ENCODE data around the gene TMEM140. TPM values are rescaled to one million over a fixed set of nuclear protein-coding genes. Genes with fewer than 3 reads are reported as not detected.

The TMEM140 gene
- total RNA-seq, 2 donors from 2014 or later = not detected

DNA sequence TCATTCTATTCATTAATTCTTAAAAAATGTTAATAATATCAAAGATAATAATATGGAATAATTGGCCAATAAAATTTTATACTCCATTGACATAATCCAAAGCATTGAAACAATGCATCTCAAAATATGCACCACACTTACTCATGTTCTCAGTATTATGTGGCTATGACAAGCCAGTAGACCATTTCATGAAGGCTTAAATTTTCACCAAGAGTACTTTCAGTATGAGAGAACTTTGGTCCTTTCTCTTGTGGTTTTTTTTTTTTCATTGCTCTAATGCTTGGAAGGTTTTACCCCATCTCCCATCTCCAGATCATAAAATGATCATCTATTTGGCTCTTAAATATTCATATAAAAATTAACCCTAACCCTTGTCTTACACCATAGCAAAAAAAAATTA is 45.5 kb upstream of the TMEM140 start:
- H3K4me3 ChIP-seq (ENCODE audit: low read length) = no peak overlapping the region
- Mint-ChIP-seq H3K4me1 (no peaks in the 10 kb centered on the region), H3K4me3 (no peak overlapping the region), H3K27ac (no peak overlapping the region), H3K9me3 (peaks cover 2% of the 10 kb centered on the region), H3K36me3 (ENCODE audit: low read depth) (no peaks in the 10 kb centered on the region), H3K27me3 (ENCODE audit: insufficient read depth) (no peaks in the 10 kb centered on the region)
- no peaks in the 10 kb centered on the region for H3K9me3 ChIP-seq (ENCODE audit: control insufficient read depth, low read length)
- no peaks in the 10 kb centered on the region for H3K27me3 ChIP-seq (ENCODE audit: control insufficient read depth, insufficient read depth, low read length, poor library complexity, severe bottlenecking)
- no peaks in the 10 kb centered on the region for H3K36me3 ChIP-seq (ENCODE audit: control insufficient read depth, insufficient read depth, low read length)
- no peak for DNase-seq
- TF ChIP-seq, protein P1, sequence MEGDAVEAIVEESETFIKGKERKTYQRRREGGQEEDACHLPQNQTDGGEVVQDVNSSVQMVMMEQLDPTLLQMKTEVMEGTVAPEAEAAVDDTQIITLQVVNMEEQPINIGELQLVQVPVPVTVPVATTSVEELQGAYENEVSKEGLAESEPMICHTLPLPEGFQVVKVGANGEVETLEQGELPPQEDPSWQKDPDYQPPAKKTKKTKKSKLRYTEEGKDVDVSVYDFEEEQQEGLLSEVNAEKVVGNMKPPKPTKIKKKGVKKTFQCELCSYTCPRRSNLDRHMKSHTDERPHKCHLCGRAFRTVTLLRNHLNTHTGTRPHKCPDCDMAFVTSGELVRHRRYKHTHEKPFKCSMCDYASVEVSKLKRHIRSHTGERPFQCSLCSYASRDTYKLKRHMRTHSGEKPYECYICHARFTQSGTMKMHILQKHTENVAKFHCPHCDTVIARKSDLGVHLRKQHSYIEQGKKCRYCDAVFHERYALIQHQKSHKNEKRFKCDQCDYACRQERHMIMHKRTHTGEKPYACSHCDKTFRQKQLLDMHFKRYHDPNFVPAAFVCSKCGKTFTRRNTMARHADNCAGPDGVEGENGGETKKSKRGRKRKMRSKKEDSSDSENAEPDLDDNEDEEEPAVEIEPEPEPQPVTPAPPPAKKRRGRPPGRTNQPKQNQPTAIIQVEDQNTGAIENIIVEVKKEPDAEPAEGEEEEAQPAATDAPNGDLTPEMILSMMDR (conservative IDR thresholded peaks at IDR 0.05) = no peak
- no peak overlapping the region for H3K9ac ChIP-seq (ENCODE audit: extremely low read depth, low read length, poor library complexity, severe bottlenecking)
- no peaks in the 10 kb centered on the region for H3K4me1 ChIP-seq (ENCODE audit: control insufficient read depth, insufficient read depth, low read length)
- H3K27ac ChIP-seq (ENCODE audit: low read depth, low read length) = no peak overlapping the region

DNA sequence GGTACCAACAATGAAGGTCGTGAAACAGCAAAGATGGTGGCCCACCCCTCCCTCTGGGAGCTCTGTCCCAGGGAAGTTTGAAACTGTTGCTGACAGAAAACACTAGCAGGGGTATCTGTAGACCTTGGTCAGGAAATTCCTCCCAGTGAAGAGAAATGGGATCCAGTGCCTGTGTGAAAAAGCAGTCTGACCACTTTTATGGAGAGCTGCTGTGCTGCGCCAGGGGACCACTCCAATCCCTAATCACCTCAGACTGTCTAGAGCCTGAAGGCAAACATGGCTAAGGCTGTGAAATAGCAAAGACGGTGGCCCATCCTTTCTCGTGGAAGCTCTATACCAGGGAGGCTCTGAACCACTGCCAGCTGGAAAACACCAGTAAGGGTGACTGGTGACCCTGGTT is 38.3 kb upstream of the TMEM140 start:
- H3K36me3 Mint-ChIP-seq (ENCODE audit: low read depth) = no peaks in the 10 kb centered on the region
- Histone ChIP-seq H3K4me1 (ENCODE audit: control insufficient read depth, insufficient read depth, low read length) (no peaks in the 10 kb centered on the region), H3K27ac (ENCODE audit: low read depth, low read length) (no peak overlapping the region), H3K4me3 (ENCODE audit: low read length) (no peak overlapping the region), H3K9me3 (ENCODE audit: control insufficient read depth, low read length) (no peaks in the 10 kb centered on the region), H3K36me3 (ENCODE audit: control insufficient read depth, insufficient read depth, low read length) (no peaks in the 10 kb centered on the region), H3K9ac (ENCODE audit: extremely low read depth, low read length, poor library complexity, severe bottlenecking) (no peak overlapping the region), H3K27me3 (ENCODE audit: control insufficient read depth, insufficient read depth, low read length, poor library complexity, severe bottlenecking) (no peaks in the 10 kb centered on the region)
- peaks cover 2% of the 10 kb centered on the region for H3K9me3 Mint-ChIP-seq
- no peak for DNase-seq
- no peaks in the 10 kb centered on the region for H3K27me3 Mint-ChIP-seq (ENCODE audit: insufficient read depth)
- no peaks in the 10 kb centered on the region for H3K4me1 Mint-ChIP-seq
- H3K4me3 Mint-ChIP-seq = no peak overlapping the region
- TF ChIP-seq, protein P1 (conservative IDR thresholded peaks at IDR 0.05) = no peak
- WGBS, 2 experiments (ENCODE audit: insufficient coverage in 1 of 2, insufficient read length in 1 of 2) = 89 to 91% methylated on average over 4 of the region's 4 CpGs
- H3K27ac Mint-ChIP-seq = no peak overlapping the region

DNA sequence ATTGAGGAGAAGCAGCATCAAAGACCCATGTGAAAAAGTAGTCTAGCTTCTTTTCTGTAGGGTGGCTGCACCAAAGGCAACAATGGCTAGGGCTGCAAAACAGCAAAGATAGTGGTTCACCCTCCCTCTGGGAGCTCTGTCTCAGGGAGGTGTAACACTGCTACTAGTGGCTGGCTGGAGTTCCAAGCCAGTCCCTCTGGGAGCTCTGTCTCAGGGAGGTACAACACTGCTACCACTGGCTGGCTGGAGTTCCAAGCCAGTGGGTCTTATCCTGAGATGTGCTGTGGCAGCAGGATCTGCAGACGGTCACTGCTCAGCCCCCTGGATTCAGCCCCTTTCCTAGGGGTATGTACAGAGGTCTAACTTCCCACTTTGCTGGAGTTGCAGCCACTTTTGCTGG is 37.9 kb upstream of the TMEM140 start:
- H3K4me3 ChIP-seq (ENCODE audit: low read length) = no peak overlapping the region
- Mint-ChIP-seq H3K4me1 (no peaks in the 10 kb centered on the region), H3K27me3 (ENCODE audit: insufficient read depth) (no peaks in the 10 kb centered on the region), H3K27ac (no peak overlapping the region), H3K4me3 (no peak overlapping the region), H3K36me3 (ENCODE audit: low read depth) (no peaks in the 10 kb centered on the region), H3K9me3 (peaks cover 2% of the 10 kb centered on the region)
- TF ChIP-seq, protein P1 (conservative IDR thresholded peaks at IDR 0.05) = peak; percentile 46
- 83 to 84% methylated on average over 1 of the region's 1 CpG for WGBS, 2 experiments (ENCODE audit: insufficient coverage in 1 of 2, insufficient read length in 1 of 2)
- H3K27me3 ChIP-seq (ENCODE audit: control insufficient read depth, insufficient read depth, low read length, poor library complexity, severe bottlenecking) = no peaks in the 10 kb centered on the region
- H3K9ac ChIP-seq (ENCODE audit: extremely low read depth, low read length, poor library complexity, severe bottlenecking) = no peak overlapping the region
- H3K27ac ChIP-seq (ENCODE audit: low read depth, low read length) = no peak overlapping the region
- no peaks in the 10 kb centered on the region for H3K9me3 ChIP-seq (ENCODE audit: control insufficient read depth, low read length)
- peak; percentile 74 for DNase-seq
- H3K4me1 ChIP-seq (ENCODE audit: control insufficient read depth, insufficient read depth, low read length) = no peaks in the 10 kb centered on the region
- H3K36me3 ChIP-seq (ENCODE audit: control insufficient read depth, insufficient read depth, low read length) = no peaks in the 10 kb centered on the region
